ENCODE measurements around the gene STX2. TPM values are rescaled to one million over a fixed set of nuclear protein-coding genes. Genes with fewer than 3 reads are reported as not detected.
A peak's percentile ranks its signal among the peaks of the same experiment; 100 is the strongest.
"Not testable (repeated sequence)": the region's sequence is repeated elsewhere in the genome, so short reads cannot be mapped to it uniquely, and the experiment has no call there.

The STX2 gene
- total RNA-seq (2021) (37.8 and 38.1 TPM in 2 replicates), Bru-seq, nascent RNA (percentile 73 among the genes with signal in this experiment), BruChase-seq, experiment 1, labeled RNA remaining after a 2-hour chase (percentile 80 among the genes with signal in this experiment), BruChase-seq, experiment 2, labeled RNA remaining after a 6-hour chase (percentile 82 among the genes with signal in this experiment)
- long read RNA-seq, transcript STX2-201 (10 exons, 3,331 nt), result major isoform, 30 of 100 reads
- long read RNA-seq, transcript STX2-203 (11 exons, 2,151 nt), result major isoform, 30 of 100 reads
- long read RNA-seq, partial matches to known transcripts, result 11 of 100 reads
- long read RNA-seq, other reads (novel, unspliced or antisense), result 29 of 100 reads

DNA sequence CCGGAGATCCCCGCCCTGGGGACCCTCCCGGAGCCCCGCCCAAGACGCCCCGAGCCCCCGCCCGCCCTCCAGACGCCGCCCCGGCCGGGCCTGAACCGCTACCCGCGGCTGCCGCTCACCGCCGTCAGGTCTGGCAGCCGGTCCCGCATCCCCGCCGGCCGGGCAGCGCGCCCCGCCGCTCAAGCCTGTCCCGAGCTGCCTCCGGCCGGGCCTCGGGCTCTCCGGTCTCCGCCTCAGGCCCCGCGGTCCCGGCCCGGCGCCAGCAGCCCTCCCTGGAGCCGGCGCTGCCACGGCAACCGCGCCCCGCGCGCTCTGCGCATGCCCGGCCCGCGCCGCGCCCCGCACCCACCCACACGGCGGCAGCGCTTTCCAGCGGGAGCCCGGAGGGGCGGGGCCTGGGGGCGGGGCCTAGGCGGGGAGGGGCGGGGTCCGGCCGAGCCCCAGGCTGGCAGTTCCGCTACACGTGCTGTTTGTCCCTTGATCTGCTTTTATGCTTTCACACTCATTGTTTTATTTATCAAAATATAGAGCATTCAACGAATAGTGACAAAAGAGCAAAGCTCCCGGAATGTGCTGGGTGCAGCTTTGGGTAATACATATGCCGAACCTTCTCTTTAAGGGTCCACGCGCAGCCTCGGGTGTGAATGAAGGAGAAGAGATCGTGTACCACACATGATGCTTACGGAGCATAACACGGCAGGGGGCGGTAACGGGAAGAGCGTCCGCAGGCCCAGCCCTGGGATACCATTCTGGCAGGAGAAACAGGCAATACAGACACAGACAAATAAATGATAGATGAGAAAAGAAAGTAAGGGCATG, at the start of gene STX2:
Gene STX2 (minus strand): TSS at position 300 of the 819 bp plus-strand sequence. CDS start 151 bp downstream, at position 149.
- Histone ChIP-seq H3K27ac (ENCODE audit: low read depth, low read length, poor library complexity, severe bottlenecking) (peak within 1 kb of the TSS; percentile 73), H3K36me3 (ENCODE audit: insufficient read depth, low read length, poor library complexity, severe bottlenecking) (no peaks in the 10 kb centered on the region), H3K27me3 (replicated peaks; ENCODE audit: insufficient read depth, low read depth, low read length, poor library complexity) (no peaks in the 10 kb centered on the region), H3K4me1 (ENCODE audit: insufficient read depth, low read length, poor library complexity, severe bottlenecking) (peaks cover 18% of the 10 kb centered on the region), H3K4me3 (ENCODE audit: low read depth, low read length, poor library complexity, severe bottlenecking) (peak within 1 kb of the TSS; percentile 79), H3K9me3 (ENCODE audit: low read depth, low read length, poor library complexity, severe bottlenecking) (no peaks in the 10 kb centered on the region)
- TF ChIP-seq EZH2 (IDR thresholded peaks at IDR 0.05; ENCODE audit: borderline replicate concordance, low read depth, low read length, poor library complexity, severe bottlenecking), result no peak
- TF ChIP-seq, protein P1, sequence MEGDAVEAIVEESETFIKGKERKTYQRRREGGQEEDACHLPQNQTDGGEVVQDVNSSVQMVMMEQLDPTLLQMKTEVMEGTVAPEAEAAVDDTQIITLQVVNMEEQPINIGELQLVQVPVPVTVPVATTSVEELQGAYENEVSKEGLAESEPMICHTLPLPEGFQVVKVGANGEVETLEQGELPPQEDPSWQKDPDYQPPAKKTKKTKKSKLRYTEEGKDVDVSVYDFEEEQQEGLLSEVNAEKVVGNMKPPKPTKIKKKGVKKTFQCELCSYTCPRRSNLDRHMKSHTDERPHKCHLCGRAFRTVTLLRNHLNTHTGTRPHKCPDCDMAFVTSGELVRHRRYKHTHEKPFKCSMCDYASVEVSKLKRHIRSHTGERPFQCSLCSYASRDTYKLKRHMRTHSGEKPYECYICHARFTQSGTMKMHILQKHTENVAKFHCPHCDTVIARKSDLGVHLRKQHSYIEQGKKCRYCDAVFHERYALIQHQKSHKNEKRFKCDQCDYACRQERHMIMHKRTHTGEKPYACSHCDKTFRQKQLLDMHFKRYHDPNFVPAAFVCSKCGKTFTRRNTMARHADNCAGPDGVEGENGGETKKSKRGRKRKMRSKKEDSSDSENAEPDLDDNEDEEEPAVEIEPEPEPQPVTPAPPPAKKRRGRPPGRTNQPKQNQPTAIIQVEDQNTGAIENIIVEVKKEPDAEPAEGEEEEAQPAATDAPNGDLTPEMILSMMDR (conservative IDR thresholded peaks at IDR 0.05; ENCODE audit: low read depth, low read length), result peak; percentile 45
- ChIA-PET CTCF (no interaction called here), POLR2A (ENCODE audit: low non-redundant PET) (no interaction called here)
- intact Hi-C loops (cut with micrococcal nuclease; ENCODE audit: unreplicated experiment), result loop anchor here (5.0 kb wide), 1 partner anchor 33 kb away; the partner anchor contains the start of gene RAN
- peak; percentile 86 for DNase-seq (ENCODE audit: low spot score)
- no TSS peak for BruUV-seq (replicated peaks)

DNA sequence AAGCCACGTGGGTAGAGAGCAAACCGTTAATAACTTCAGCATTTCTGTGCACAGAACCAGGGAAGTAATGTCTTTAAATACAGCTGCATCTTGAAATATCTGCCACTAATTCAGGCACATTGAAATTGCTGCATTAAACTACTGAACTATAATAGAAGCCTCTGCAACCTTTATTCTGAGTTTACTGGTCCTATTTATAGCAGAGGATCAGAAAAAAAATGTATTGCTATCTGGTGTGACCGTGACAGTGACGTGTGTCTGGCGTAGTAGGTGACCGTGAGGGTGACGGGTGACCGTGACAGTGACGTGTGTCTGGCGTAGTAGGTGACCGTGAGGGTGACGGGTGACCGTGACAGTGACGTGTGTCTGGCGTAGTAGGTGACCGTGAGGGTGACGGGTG, 48.1 kb upstream of the STX2 start:
- H3K27me3 ChIP-seq (replicated peaks; ENCODE audit: insufficient read depth, low read depth, low read length, poor library complexity); intact Hi-C loops (cut with micrococcal nuclease; ENCODE audit: unreplicated experiment); H3K4me1 ChIP-seq (ENCODE audit: insufficient read depth, low read length, poor library complexity, severe bottlenecking); POLR2A ChIA-PET (ENCODE audit: low non-redundant PET); DNase-seq (ENCODE audit: low spot score); H3K27ac ChIP-seq (ENCODE audit: low read depth, low read length, poor library complexity, severe bottlenecking); BruUV-seq (replicated peaks); H3K4me3 ChIP-seq (ENCODE audit: low read depth, low read length, poor library complexity, severe bottlenecking); CTCF ChIA-PET; H3K36me3 ChIP-seq (ENCODE audit: insufficient read depth, low read length, poor library complexity, severe bottlenecking); H3K9me3 ChIP-seq (ENCODE audit: low read depth, low read length, poor library complexity, severe bottlenecking): not testable (repeated sequence)

DNA sequence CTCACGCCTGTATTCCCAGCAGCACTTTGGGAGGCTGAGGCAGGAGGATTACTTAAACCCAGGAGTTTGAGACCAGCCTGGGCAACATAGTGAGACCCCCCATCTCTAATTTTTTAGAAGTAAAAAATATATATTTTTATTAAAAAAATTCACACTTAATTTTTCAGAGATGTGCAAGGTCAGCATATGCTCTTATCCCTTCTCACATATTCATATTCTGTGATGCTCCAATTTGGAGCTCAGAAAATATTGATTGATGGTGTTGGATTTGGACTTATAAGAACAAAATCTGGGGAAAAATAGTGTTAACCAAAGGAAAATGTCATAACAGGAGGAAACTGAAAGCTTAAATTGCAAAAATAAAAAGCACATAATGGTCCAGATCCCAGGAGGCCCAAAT, 42.5 kb upstream of the STX2 start:
- intact Hi-C loops (cut with micrococcal nuclease; ENCODE audit: unreplicated experiment), result no loop called here
- ChIA-PET POLR2A (ENCODE audit: low non-redundant PET) (no interaction called here), CTCF (no interaction called here)
- Histone ChIP-seq H3K27me3 (replicated peaks; ENCODE audit: insufficient read depth, low read depth, low read length, poor library complexity) (no peaks in the 10 kb centered on the region), H3K4me3 (ENCODE audit: low read depth, low read length, poor library complexity, severe bottlenecking) (no peak overlapping the region), H3K36me3 (ENCODE audit: insufficient read depth, low read length, poor library complexity, severe bottlenecking) (peaks cover 13% of the 10 kb centered on the region), H3K9me3 (ENCODE audit: low read depth, low read length, poor library complexity, severe bottlenecking) (no peaks in the 10 kb centered on the region), H3K4me1 (ENCODE audit: insufficient read depth, low read length, poor library complexity, severe bottlenecking) (no peaks in the 10 kb centered on the region), H3K27ac (ENCODE audit: low read depth, low read length, poor library complexity, severe bottlenecking) (no peak overlapping the region)
- no TSS peak for BruUV-seq (replicated peaks)
- TF ChIP-seq EZH2 (IDR thresholded peaks at IDR 0.05; ENCODE audit: borderline replicate concordance, low read depth, low read length, poor library complexity, severe bottlenecking), result no peak
- TF ChIP-seq, protein P1 (conservative IDR thresholded peaks at IDR 0.05; ENCODE audit: low read depth, low read length), result no peak
- DNase-seq (ENCODE audit: low spot score), result no peak

Measured in A673 (cell line).